Suprapubic skin (tissue), 4 donors: Measurements from ENCODE around the gene NCAPH2.

Experiments used
- CTCF ChIP-seq, 2 donors: fragments of 200-600 bp in 1 of 2; fragments of 450-650 bp in 1 of 2; sonication (generic) in 1 of 2; IDR thresholded peaks; one replicate each; pipeline ENCODE4 v1.5.1; 2016 to 2019; ENCODE audit warnings: antibody characterized with exemption in 2 of 2, mild to moderate bottlenecking in 1 of 2, moderate library complexity in 1 of 2
- POLR2A ChIP-seq, 2 donors: fragments of 450-650 bp; IDR thresholded peaks; one replicate each; pipeline ENCODE4 v1.6.1; 2017; ENCODE audit warnings: antibody characterized with exemption in 2 of 2, mild to moderate bottlenecking in 2 of 2, moderate library complexity in 2 of 2
- POLR2AphosphoS5 ChIP-seq, 3 donors: sonication (generic); formaldehyde crosslinking; IDR thresholded peaks; one replicate each; pipeline ENCODE4 v1.6.1; 2017; ENCODE audit warnings: antibody characterized with exemption in 3 of 3

DNA sequence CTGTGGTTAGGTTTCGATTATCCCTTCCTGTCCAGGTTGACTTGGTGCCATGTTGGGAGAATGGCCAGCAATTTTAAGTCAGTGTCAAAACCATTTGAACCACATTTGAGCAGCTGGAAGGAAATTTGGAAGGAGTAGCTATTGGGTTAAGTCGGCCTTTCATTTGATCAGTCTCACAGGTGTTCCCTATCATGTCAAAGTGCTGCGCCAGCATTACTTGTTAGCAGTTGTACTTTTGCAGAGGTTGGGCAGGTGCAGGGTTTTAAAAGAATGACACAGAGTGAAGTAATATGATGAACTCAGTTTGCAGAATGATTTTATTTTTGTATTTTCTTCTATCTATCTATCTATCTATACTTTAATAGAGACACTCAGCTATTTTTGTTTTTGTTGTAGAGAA, 28.2 kb downstream of the NCAPH2 start:
- TF ChIP-seq CTCF (IDR thresholded peaks at IDR 0.05) (no peak), POLR2A (IDR thresholded peaks at IDR 0.05) (no peak), POLR2AphosphoS5 (IDR thresholded peaks at IDR 0.05) (no peak)
